Limb (tissue), 2 donors: Measurements from ENCODE around the gene RBP7.
"Not testable (repeated sequence)": the region's sequence is repeated elsewhere in the genome, so short reads cannot be mapped to it uniquely, and the experiment has no call there.

ENCODE experiments used
- DNase-seq, 2 donors: peaks; one replicate each; pipeline ENCODE4 v3.0.0-alpha.2; 2016; ENCODE audit errors: extremely low spot score in 2 of 2

The RBP7 gene

DNA sequence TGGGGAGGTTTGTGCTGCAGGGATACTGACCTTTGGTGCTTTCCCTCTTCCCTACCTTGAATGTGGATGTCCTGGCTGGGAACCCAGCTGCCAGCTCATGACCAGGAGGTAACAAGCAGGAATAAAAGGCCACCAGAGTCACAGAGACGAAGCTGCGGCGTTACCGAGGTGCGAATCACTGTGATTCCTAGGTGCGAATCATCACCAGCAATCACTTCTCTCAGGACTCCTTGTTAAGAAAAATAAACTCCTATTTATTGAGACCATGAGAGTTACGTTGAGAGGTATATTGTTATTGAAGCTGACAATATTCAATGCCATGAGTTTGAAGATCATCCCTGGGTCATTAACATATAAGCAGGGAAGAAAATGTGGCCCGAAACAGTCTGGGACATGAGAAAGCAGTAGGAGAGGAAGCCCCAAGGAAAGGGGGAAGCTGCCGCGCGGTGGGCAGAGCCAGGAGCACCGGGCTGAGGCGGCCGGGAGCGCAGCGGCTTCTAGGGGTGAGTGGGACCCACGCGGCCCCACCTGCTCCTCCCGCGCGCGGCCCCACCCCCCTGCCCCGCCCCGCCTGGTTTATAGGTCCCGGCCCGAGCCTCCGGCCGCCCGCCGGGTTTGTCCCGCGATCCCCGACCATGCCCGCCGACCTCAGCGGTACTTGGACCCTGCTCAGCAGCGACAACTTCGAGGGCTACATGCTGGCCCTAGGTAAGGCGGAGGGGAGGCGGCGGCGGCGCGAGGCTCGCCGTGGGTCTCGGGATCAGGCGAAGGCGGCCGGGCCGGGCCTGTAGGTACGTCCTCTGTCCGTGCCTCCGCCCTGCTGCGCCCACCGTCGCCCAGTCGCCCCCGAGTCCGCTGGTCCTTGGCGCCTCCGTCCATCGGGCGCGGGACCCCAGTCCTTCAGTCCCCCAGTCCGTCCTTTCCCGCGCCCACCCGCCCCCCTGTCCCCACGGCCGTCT is at the start of gene RBP7:
TSS of gene RBP7 (plus strand) at position 605 of the 959 bp plus-strand sequence. CDS start at position 636, 31 bp downstream.
- peak in 1 of 2 donors; percentile 42 for DNase-seq

- no peak for DNase-seq
Observed at GRCh38 chr1:9957726-9958125, 39.3 kb upstream of the RBP7 start.

GRCh38 chr1:9960011-9960410 is 37.0 kb upstream of the RBP7 start:
- peak in 1 of 2 donors; percentile 5 for DNase-seq

DNA sequence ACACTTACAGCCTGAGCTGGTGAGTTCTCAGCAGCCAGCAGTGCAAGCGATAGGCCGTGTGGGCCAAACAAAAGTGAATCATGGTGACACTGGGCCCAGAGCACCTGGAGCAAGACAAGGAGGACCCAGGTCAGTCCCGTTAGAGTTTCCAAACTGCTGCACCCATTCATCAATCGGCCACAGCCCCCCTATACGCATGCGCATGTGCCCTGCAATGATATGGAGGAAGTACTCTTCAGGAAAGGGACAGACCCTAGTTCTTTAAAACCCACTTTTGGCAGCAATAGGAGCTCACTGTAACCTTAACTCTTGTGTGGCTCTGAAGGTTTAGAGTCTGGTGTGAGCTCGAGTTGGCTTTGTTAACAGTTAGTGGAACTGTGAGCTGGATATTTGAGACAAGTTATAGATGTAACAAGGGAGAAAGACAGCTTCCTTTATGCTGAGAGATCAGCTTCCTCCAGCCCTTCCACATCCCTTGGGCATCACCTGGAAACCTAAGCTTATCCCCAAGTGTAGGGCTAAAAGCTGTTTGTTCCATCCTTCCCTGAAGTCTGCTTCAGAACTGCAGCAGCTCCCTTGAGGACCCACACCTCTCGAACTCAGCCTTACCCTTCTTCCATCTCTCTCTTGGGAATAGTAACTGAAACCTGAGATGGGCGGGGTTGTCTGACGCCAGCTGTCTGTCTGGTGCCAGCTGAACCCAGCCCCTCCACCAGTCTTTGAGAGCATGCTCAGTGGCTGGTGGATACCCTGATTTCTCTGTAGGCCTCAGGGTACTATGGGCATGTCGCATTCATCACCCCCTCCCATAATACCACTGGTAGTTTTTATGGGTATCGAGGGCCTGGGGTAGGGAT is 36.1 kb upstream of the RBP7 start:
- DNase-seq: peak; percentile 24 to 42

DNA sequence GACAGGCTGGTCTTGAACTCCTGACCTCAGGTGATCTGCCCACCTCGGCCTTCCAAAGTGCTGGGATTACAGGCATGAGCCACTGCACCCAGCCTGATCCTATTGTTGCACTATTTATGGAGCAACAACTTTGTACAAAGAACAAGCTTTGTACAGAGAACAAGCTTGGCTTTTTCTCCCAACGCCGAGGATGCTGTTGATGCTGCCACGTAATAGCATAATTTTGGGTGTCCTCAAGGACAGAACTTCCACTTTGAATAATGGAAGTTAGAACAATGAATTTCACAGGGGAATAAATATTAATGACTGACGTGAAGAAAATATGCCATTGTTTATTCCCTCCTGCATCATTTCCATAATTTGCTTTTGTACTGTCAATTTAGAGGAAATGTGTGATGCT is 12.8 kb upstream of the RBP7 start:
- DNase-seq: no peak

DNA sequence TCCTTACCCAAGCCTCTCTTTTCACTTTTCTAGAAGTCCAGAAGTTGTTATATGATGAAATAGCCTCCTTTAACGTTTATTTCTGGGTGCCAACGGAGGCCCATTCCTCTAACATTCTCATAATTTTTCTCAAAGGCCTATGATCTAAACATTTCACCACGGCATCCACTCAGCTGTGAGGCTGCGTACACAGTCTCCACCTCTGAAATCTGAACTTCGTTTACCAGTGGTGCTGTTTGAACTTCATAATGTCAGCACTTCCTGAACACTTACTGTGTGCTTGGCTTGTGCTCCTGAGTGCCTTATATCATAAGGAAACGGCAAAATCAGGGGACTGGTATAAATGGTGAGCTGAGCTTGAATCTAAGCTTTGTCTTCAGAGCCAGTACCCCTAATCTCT is 12.0 kb upstream of the RBP7 start:
- no peak for DNase-seq

DNA sequence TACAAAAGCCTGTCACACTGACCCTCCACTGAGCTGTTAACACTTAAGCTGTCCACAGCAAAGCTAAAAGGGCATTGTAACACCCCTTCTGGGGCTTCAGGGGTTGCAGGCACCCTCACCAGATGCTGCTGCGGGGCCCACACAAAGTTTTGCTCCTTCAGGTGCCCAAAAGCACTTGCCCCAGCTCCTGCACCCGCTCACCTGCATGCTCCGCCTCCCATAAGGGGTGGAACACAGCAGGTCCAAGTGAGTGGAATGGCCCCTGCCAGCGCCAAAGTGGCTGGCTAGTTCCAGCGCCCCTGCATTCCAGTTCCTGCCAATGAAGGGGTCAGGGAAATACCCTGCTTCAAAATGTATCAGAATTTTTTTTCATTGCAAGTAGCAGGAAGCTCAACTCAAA is 7.3 kb upstream of the RBP7 start:
- no peak for DNase-seq

DNA sequence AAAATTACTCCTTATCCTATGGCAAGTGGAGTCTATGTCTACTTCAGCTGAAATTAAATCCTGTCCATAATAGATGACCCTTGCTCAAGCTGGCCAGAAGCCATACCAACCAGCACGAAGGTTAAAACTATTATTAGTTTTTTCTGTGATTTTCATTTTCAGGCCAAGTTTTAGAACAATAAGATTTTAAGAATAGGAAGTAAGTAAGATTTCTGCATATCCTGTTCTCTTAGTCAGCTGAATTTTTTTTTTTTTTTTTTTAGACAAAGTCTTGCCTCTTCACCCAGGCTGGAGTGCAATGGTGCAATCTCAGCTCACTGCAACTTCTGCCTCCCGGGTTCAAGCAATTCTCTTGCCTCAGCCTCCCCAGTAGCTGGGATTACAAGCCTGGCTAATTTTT is 6.1 kb upstream of the RBP7 start:
- DNase-seq: no peak

GRCh38 chr1:9992910-9993309 is 4.1 kb upstream of the RBP7 start:
- no peak for DNase-seq

- no peak for DNase-seq
Observed at GRCh38 chr1:9993561-9994075, 3.4 kb upstream of the RBP7 start.

- no peak for DNase-seq
Observed at GRCh38 chr1:10001016-10001665, 4.1 kb downstream of the RBP7 start.

DNA sequence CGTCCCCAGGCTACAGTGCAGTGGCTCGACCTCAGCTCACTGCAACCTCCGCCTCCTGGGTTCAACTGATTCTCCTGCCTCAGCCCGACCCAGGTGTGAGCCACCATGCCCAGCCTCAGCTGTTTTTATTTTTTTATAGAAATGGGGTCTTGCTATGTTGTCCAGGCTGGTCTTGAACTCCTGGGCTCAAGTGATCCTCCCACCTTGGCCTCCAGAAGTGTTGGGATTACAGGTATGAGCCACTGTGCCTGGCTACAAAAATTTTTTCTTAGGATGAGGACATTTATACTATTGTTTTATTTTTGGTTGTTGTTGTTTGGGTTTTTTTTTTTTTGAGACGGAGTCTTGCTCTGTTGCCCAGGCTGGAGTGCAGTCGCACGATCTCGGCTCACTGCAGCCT is 8.2 kb downstream of the RBP7 start:
- DNase-seq: not testable (repeated sequence)

DNA sequence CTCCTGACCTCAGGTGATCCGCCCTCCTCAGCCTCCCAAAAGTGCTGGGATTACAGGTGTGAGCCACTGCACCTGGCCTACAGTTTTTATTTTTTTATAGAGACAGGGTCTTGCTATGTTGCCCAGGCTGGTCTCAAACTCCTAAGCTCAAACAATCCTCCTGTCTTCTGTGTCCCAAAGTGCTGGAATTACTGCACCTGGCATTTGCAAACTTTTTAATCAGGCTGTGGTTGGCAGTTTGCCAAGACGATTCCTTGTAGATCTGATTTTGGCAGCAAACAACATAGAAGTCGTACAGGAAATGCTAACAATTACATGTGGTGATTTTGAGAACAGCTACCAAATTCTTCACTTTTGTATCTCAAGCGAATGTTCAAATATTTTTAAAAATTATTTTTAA is 10.1 kb downstream of the RBP7 start:
- peak; percentile 6 to 38 for DNase-seq

DNA sequence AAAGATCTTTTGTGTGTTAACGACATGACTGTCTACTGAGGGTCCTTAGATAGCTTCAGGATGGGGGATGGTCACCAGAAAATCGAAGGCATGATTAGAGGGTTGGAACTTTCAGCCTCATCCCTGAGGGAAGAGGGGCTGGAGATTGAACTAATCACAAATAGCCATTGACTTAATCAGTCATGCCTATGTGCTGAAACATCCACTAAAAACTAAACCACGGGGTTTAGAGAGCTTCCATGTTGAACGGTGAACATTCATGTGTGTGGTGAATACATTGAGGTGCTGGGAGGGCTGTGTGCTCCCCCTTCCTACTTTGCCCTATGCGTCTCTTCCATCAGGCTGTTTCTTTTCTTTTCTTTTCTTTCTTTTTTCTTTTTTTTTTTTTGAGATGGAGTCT is 17.0 kb downstream of the RBP7 start:
- no peak for DNase-seq

DNA sequence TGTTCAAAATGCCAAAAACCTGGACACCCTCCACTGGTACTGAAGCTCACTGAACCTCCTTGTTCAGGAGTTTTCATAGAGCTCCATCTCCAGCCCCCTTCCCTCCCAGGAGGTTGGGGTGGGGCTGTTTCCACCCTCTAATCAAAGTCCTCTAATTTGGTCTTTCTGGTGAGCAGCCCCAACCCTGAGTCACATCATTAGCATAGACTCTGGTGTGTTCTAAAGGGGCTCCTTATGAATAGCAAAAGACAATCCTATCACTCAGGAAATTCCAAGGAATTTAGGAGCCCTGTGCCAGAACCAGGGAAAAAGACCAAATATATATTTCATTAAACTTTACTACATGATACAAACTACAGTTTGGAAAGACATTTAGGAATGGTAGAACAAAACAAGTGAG is 22.5 kb downstream of the RBP7 start:
- DNase-seq: no peak

DNA sequence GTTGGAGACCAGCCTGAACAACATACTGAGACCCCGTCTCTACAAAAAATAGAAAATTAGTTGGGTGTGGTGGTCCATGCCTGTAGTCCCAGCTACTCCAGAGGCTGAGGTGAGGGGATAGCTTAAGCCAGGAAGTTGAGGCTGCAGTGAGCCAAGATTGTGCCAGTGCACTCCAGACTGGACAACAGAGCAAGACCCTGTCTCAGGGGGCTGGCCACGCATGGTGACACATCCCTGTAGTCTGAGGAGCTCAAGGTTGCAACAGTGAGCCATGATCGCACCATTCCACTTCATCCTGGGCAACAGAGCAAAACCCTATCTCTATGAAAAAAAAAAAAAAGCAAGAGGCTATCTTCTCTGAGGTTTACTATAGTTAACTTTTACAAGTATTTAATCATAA is 23.1 kb downstream of the RBP7 start:
- DNase-seq: no peak

GRCh38 chr1:10020678-10021077 is 23.6 kb downstream of the RBP7 start:
- not testable (repeated sequence) for DNase-seq

DNA sequence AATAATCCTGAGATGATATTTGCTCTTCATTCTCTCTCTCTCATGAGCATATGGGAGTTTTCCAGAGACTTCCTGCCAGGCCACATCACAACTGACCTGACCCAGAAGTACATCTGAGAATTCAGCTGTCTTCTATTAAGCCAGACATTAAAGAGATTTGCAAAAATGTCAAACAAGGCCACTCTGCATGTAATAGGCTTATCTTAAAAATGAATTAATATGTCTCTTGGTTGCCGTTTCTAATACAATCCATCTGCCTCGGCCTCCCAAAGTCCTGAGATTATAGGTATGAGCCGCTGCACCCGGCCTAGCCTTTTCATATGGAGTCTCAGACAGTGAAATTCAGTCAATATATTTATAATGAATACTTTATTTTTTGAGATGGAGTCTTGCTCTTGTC is 25.0 kb downstream of the RBP7 start:
- DNase-seq: not testable (repeated sequence)

DNA sequence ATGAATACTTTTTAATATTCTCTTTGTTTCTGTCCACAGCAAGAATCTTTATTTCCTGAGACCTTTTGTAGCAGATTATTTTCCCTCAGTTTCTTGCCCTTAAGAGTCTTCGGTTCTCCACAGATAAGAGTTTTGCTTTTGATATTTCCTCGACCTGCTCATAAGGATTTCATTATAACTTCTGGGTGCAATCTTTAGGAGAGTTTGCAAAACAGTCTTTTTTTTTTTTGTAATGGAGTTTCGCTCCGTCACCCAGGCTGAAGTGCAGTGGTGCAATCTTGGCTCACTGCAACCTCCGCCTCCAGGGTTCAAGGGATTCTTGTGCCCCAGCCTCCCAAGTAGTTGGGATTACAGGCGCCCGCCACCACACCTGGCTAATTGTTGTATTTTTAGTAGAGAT is 25.6 kb downstream of the RBP7 start:
- no peak for DNase-seq

DNA sequence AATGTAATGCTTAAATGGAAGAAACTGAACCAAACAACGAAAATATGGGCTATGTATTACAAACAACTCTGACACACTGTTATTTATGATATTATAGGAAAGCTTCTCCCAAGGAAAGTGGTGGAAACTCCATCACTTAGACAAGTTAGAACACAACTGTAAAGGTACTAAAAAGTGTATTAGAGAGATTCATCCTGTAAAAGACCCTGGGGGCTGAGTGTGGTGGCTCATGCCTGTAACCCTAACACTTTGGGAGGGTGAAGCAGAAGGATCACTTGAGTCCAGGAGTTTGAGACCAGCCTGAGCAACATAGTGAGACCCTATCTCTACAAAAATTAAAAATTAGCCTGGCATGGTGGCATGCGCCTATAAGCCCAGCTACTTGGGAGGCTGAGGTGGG is 28.3 kb downstream of the RBP7 start:
- no peak for DNase-seq

GRCh38 chr1:10027027-10027426 is 30.0 kb downstream of the RBP7 start:
- DNase-seq: no peak
